ENCODE data around the gene NME9.

The NME9 gene

DNA sequence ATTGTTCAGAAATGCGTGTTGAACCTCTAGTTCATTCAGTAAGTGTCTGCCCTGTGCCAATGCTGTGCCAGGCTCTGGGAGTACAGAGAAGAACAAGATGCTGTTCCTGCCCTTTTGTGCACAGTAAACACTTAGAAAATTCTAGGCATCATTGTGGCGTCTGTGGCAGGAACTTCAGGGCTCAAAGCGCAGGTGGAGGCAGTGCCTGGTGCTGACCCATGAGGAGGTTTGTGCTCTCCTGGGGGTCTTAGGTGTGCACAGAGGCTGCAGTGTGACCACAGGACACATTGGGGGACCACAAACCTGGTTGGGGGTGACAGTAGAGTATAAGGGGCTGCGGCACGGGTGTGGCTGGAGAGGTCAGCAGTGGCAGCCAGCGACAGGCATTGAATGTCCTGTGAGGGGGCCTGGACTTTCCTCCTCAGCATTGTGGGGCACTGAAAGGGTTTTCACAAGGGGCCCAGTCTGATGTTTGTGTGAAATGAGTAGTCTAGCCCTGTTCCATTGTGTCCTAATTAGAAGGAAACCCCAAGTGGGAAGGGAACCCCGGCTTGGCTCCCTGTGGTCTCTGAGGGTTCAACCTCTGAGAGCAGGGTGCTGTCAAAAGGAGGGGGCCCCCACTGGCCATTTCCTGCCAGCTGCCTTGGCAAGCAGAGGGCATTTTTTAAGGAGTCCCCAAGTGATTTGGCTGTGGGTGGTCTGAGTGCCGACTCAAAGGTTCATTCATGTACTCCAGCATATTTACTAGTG, 39.7 kb upstream of the NME9 start:
- Histone ChIP-seq H3K4me3 (replicated peaks; ENCODE audit: insufficient read depth, low read length) (no peak overlapping the region), H3K27me3 (ENCODE audit: insufficient read depth, poor library complexity, severe bottlenecking) (no peaks in the 10 kb centered on the region), H3K27ac (replicated peaks) (no peak overlapping the region)
- DNase-seq (ENCODE audit: low read depth in 1 of 2, low spot score in 1 of 2): no peak
- no peak for TF ChIP-seq POLR2AphosphoS5 (IDR thresholded peaks at IDR 0.05; ENCODE audit: low read depth)
- TF ChIP-seq, protein P1, sequence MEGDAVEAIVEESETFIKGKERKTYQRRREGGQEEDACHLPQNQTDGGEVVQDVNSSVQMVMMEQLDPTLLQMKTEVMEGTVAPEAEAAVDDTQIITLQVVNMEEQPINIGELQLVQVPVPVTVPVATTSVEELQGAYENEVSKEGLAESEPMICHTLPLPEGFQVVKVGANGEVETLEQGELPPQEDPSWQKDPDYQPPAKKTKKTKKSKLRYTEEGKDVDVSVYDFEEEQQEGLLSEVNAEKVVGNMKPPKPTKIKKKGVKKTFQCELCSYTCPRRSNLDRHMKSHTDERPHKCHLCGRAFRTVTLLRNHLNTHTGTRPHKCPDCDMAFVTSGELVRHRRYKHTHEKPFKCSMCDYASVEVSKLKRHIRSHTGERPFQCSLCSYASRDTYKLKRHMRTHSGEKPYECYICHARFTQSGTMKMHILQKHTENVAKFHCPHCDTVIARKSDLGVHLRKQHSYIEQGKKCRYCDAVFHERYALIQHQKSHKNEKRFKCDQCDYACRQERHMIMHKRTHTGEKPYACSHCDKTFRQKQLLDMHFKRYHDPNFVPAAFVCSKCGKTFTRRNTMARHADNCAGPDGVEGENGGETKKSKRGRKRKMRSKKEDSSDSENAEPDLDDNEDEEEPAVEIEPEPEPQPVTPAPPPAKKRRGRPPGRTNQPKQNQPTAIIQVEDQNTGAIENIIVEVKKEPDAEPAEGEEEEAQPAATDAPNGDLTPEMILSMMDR (IDR thresholded peaks at IDR 0.05; ENCODE audit: insufficient read depth, low read length): no peak
- no peak for TF ChIP-seq SPI1 (IDR thresholded peaks at IDR 0.05; ENCODE audit: borderline replicate concordance, low read depth)
- TF ChIP-seq, protein P2, sequence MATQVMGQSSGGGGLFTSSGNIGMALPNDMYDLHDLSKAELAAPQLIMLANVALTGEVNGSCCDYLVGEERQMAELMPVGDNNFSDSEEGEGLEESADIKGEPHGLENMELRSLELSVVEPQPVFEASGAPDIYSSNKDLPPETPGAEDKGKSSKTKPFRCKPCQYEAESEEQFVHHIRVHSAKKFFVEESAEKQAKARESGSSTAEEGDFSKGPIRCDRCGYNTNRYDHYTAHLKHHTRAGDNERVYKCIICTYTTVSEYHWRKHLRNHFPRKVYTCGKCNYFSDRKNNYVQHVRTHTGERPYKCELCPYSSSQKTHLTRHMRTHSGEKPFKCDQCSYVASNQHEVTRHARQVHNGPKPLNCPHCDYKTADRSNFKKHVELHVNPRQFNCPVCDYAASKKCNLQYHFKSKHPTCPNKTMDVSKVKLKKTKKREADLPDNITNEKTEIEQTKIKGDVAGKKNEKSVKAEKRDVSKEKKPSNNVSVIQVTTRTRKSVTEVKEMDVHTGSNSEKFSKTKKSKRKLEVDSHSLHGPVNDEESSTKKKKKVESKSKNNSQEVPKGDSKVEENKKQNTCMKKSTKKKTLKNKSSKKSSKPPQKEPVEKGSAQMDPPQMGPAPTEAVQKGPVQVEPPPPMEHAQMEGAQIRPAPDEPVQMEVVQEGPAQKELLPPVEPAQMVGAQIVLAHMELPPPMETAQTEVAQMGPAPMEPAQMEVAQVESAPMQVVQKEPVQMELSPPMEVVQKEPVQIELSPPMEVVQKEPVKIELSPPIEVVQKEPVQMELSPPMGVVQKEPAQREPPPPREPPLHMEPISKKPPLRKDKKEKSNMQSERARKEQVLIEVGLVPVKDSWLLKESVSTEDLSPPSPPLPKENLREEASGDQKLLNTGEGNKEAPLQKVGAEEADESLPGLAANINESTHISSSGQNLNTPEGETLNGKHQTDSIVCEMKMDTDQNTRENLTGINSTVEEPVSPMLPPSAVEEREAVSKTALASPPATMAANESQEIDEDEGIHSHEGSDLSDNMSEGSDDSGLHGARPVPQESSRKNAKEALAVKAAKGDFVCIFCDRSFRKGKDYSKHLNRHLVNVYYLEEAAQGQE (IDR thresholded peaks at IDR 0.05; ENCODE audit: insufficient replicate concordance, low read depth): no peak
- TF ChIP-seq GABPA (IDR thresholded peaks at IDR 0.05; ENCODE audit: low read depth): no peak

DNA sequence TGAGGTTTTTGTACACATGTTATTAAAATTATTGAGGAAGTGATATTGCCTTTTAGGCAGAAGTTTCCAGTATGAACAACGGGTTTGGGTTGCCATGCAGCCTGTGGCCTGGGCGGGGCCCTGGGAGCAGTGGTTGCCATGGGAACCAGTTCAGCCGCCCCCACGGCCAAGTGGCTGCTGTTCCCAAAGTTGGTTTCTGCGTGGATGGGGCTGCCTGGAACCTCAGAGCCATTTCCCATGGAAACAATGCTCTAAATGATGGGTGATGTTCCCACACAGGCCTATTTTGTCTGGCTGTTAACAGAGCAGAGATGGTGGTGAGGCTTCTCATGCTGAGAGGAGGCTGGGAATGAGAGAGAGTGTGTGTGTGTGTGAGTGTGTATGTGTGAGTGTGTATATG, 38.3 kb upstream of the NME9 start:
- no peaks in the 10 kb centered on the region for H3K27me3 ChIP-seq (ENCODE audit: insufficient read depth, poor library complexity, severe bottlenecking)
- TF ChIP-seq SPI1 (IDR thresholded peaks at IDR 0.05; ENCODE audit: borderline replicate concordance, low read depth): no peak
- TF ChIP-seq, protein P1 (IDR thresholded peaks at IDR 0.05; ENCODE audit: insufficient read depth, low read length): no peak

DNA sequence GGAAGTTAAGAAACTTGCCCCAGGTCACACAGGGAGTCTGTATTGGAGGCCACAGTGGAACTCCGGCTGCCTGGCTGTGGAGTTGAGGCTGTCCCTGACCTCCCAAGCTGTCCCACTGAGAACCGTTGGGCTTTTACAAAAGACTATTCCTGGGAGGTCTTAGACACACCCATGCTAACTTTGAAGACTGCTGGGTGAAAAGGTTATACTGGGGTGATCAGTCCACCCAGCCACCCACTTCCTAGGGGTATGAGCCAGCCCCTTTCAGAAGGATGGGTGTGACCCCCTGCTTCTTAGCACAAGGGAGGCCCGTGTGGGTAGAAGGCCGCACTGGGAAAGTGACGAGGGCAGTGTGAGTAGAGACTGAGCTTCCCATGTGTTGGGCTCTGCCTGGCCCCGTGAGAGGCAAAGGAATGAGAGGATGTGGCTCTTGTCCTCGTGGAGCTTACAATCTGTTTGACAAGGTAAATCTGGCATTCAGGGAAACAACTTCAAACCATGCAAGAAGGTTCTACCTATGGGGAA, 37.7 kb upstream of the NME9 start:
- Histone ChIP-seq H3K27ac (replicated peaks) (no peak overlapping the region), H3K27me3 (ENCODE audit: insufficient read depth, poor library complexity, severe bottlenecking) (no peaks in the 10 kb centered on the region), H3K4me3 (replicated peaks; ENCODE audit: insufficient read depth, low read length) (no peak overlapping the region)
- DNase-seq (ENCODE audit: low read depth in 1 of 2, low spot score in 1 of 2): no peak
- TF ChIP-seq GABPA (IDR thresholded peaks at IDR 0.05; ENCODE audit: low read depth): no peak
- TF ChIP-seq, protein P1 (IDR thresholded peaks at IDR 0.05; ENCODE audit: insufficient read depth, low read length): no peak
- TF ChIP-seq, protein P2 (IDR thresholded peaks at IDR 0.05; ENCODE audit: insufficient replicate concordance, low read depth): no peak

More for the DNA sequence above, 38.3 kb upstream of the NME9 start:
- H3K27ac ChIP-seq (replicated peaks): no peak overlapping the region
- no peak for DNase-seq (ENCODE audit: low read depth in 1 of 2, low spot score in 1 of 2)
- no peak overlapping the region for H3K4me3 ChIP-seq (replicated peaks; ENCODE audit: insufficient read depth, low read length)

Data from HL-60 (cell line).